Measurements from ENCODE around the gene DNAJA2.
"Not testable (repeated sequence)": the region's sequence is repeated elsewhere in the genome, so short reads cannot be mapped to it uniquely, and the experiment has no call there.

The DNAJA2 gene

GRCh38 chr16:46974352-46974751 is 878 bp upstream of the DNAJA2 start:
- peak; percentile 30 for DNase-seq

DNA sequence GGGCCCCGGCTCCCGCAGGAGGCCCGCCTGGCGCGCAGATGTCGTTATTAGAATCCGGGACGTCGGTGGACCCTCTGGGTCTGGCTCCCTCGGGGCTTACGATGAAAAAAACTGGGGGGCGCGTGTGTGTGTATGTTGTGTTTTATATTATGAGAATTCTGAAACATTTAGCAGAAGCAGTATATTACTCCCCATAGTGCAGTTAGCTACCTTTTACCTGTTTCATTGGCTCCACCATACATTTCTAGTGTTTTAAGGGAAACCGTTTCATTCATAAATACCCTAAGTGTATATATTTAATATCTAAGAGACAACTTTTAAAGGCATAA is 486 bp upstream of the DNAJA2 start:
- no peak for DNase-seq

DNA sequence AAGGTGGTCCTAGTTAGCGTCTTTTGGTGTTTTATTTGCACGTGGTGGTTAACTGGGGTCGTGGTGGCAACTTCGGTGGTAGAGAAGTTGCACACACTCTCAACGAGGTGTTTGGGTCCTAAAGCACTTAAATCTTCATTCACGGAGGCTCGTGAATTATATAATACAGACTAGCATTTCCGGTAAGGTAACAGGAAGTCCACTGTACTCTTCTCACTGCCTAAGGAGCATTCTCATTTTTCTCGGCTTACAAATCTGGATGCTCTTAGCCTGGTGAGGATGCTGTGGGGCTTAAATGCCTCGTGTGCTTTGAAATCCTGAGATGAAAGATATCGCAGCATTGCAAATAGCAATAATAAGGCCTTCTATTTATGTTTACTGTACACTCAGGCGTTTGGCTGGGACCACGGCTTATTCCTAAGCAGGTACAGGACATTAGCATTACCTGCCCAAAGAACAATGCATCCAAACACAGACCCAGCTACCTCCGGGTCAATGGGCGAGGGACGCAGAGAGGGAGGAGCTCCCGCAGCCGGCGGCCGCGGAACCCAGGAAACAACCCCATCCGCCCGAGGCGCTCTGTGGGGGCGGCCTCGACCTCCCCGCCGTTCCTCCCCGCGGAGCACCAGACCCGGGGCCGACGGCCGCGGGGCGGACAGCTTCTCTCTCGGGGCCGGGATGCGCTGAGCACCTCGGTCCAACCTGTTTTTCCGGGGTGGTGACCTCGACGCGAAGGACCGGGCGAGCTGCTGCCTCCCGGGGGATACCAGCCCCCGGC is 856 bp downstream of the DNAJA2 start:
- DNase-seq = peak; percentile 64

GRCh38 chr16:46971271-46971670 is 2.2 kb downstream of the DNAJA2 start:
- no peak for DNase-seq

GRCh38 chr16:46970089-46970488 is 3.4 kb downstream of the DNAJA2 start:
- DNase-seq = no peak

GRCh38 chr16:46968063-46968435 is 5.4 kb downstream of the DNAJA2 start:
- DNase-seq = no peak

DNA sequence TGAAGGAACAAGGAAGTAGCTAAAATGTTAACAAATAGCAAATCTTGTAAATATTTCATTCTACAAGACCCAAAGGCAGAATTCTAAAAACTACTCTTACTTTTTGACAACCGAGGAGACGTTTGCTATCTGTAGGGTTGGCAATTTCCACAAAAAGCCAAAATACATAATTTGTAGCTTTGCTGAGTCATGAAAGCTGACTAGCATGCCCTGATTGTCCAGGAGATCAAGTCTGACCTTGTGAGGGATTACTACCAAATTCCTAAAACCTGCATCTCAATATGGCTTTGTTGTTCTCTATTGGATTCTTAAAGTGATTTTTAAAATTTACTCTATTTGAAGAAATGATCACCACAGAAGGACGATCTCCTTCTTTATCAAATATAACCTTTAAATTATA is 10.8 kb downstream of the DNAJA2 start:
- no peak for DNase-seq

DNA sequence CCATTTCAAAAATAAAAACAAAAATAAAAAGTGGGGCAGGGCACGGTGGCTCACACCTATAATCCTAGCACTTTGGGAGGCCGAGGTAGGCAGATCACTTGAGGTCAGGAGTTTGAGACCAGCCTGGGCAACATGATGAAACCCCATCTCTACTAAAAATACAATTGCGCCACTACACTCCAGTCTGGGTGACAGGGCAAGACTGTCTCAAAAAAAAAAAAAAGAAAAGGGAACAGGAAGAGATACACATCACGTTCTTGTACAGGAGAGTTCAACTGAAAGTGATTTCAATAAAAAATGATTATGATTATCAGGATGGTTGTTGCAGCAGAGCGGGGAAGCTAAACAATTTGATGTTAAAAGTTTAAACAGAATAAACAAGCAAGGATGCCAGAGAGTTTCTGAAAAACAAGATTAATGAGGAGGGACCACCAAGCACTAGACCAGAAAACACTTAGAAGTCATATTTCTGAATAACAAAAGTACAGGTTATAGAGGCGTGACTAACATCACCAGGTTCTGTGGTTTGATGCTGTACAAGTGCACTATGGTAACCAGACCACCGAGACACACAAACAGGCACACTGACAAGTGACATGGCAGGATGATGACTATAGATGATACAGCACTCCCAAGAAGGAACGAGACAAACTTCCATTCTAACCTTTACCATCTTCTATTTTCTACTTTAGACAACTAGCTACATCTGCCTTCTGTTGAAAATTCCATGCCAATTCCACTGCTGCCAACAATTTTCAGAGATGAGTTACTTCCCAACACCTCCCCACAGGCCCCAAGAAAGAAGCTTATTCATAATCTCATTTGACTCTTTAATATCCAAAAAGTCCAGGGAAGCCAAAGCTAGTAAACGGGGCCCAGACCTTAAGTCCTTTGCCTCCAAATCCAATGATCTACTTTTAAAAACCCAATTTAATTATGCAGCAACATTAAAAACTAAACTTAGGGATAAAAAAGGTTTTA is 11.8 kb downstream of the DNAJA2 start:
- DNase-seq = peak; percentile 51

GRCh38 chr16:46954562-46954961 is 18.9 kb downstream of the DNAJA2 start:
- no peak for DNase-seq

GRCh38 chr16:46950009-46950408 is 23.5 kb downstream of the DNAJA2 start:
- no peak for DNase-seq

GRCh38 chr16:46949241-46949892 is 24.1 kb downstream of the DNAJA2 start:
- peak; percentile 62 for DNase-seq

GRCh38 chr16:46948548-46949166 is 24.8 kb downstream of the DNAJA2 start:
- no peak for DNase-seq

- DNase-seq = peak; percentile 41
Observed at GRCh38 chr16:46947900-46948547, 25.4 kb downstream of the DNAJA2 start.

GRCh38 chr16:46944713-46945112 is 28.8 kb downstream of the DNAJA2 start:
- not testable (repeated sequence) for DNase-seq

DNA sequence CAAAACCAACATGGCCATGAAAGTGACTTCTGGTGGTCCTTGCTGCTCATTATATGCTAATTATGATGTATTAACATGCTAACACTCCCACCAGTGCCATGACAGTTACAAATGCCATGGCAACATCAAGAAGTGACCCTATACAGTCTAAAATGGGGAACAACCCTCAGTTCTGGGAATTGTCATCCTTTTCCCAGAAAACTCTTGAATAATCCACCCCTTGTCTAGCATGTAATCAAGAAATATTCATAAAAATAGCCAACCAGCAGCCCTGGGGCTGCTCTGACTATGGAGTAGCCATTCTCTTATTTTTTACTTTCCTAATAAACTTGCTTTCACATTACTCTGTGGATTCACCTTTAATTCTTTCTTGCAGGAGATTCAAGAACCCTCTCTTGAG is 35.9 kb downstream of the DNAJA2 start:
- no peak for DNase-seq

GRCh38 chr16:46932802-46933201 is 40.7 kb downstream of the DNAJA2 start:
- DNase-seq = no peak

DNA sequence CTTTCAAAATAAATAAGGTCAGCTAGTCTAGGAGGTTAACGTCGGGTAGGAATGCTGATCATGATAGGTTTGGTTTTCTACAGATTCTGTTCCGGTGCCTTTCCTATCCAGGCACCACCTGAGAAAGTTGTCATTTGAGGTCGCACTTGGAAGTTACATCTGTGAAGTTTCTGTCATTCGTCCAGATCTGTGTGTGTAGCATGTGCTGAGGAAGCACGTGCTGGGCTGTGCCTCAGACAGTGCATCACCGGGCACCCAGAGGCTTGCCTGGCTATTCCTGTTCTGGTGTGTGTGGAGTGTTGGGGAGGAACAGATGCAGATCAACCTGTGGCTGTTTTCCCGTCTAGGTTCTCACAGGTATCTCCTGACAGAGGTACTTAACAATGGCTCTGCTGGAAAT is 42.6 kb downstream of the DNAJA2 start:
- DNase-seq = no peak

DNA sequence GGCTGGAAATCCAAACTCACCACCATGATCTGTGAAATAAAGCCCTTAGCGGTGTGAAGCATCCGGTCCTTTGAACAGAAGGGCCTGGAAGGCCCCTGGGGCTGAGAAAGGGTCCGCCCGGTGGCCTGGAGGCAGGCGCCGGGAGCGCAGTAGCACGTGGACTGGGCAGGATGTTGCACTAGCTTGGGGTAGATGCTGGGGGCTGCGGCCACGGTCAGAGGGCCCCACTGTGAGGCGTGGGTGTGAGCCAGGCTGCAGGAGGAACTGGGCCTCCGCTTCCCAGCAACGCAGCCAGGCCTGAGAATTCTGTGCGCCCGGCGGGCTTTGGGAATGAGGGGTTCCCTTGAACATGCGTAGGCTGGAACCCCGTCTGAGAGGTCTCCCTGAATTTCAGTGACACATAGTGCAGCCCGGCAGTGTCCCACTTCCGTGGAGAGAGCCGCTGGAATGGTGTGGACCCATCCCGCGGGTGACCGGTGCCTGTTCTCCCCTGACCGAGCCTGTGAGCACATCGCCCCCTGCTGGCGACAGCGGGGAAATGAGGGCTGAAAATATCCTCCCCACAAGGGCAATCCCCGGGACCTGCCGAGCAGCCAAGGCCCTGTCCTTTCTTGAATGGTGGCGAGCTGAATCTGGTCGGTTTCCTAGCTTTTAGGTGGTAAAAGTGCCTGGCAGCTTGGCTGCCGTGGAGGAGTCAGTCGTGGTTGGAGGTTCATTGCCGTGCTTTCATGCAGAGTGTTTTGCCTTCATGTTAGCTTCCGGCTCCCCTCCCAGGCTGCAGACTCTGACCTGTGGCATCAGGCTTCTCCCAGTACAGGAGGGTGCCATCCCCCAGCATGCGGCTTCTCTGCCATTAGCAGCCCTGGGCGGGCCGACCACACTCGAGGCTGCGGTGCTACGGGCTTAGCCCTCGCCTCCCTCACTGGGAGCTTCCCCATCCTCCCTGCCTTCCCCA is 43.8 kb downstream of the DNAJA2 start:
- peak; percentile 73 for DNase-seq

DNA sequence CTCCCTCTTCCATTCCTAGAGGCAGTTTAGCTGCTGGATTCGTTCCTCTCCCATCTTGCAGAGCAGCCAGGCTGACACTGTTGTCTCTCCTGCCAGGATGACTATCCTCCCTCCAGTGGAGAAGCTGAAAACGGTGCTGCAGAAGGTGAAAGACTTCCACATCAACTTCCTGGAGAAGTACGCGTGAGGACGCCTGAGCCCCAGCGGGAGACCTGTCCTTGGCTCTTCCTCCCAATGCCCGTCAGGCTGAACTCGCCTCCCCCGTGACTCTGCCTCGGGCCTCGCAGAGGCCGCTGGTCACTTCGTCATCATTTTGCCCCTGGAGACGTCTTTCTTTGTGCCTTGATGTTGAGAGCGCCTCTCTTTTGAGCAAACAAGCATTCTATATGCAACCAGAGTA is 44.7 kb downstream of the DNAJA2 start:
- DNase-seq = no peak

DNA sequence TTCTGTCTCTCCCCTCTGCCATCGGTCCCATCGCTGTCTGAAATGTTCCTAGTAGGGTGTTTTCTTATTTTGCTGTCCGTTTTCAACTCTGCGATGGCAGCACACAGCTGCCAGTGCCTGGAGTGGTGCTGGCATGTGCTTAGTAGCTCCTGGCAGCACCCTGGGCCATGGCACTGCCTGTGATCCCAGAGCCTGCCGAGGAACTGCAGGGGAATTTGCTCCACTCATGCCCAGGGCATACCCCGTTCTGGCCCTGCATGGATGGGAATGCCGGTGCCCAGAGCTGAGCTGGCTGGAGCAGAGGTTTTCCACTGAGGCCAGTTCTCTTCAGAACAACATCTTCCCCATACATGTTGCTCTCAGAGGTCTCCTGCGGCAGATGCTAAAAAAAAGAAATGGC is 46.2 kb downstream of the DNAJA2 start:
- no peak for DNase-seq

- DNase-seq = no peak
Observed at GRCh38 chr16:46926470-46927225, 46.8 kb downstream of the DNAJA2 start.

Measured in stimulated activated CD4-positive, alpha-beta T cell treated with anti-CD3 and anti-CD28 coated beads, Interleukin-15, amount 100 ng/mL, for 24 hours (primary cell).